Mesendoderm (in vitro differentiated cells): ENCODE data around the gene DPM2.

Experiments used
- DNase-seq: peaks from one replicate; pipeline ENCODE4 v3.0.0; 2013
- H2AK5ac ChIP-seq: 2 replicates; pipeline ENCODE4 v1.6.1; 2013; ENCODE audit warnings: low read length, inconsistent platforms
- H2BK120ac ChIP-seq: 2 replicates; pipeline ENCODE4 v1.6.1; 2013; ENCODE audit warnings: low read depth, mild to moderate bottlenecking, low read length, moderate library complexity, mixed read lengths
- H2BK15ac ChIP-seq: replicated peaks from 2 replicates; pipeline ENCODE4 v1.6.1; 2013; ENCODE audit warnings: low read depth, mild to moderate bottlenecking, moderate library complexity
- H2BK5ac ChIP-seq: 2 replicates; pipeline ENCODE4 v1.6.1; 2013; ENCODE audit warnings: low read length, inconsistent platforms
- H3K18ac ChIP-seq: 2 replicates; pipeline ENCODE4 v1.6.1; 2013; ENCODE audit warnings: mild to moderate bottlenecking, low read length, mixed read lengths
- H3K23ac ChIP-seq: one replicate; pipeline ENCODE4 v1.6.1; 2013; ENCODE audit warnings: low read length
- H3K27ac ChIP-seq: 2 replicates; pipeline ENCODE4 v1.5.1; 2013; ENCODE audit warnings: low read depth, mild to moderate bottlenecking, inconsistent platforms, low read length, moderate library complexity
- H3K27me3 ChIP-seq: 2 replicates; pipeline ENCODE4 v1.6.1; 2013; ENCODE audit warnings: low read length, control low read depth, mild to moderate bottlenecking, inconsistent platforms; ENCODE audit not compliant: insufficient read depth, poor library complexity
- H3K36me3 ChIP-seq: 2 replicates; pipeline ENCODE4 v1.6.1; 2013; ENCODE audit warnings: low read length, inconsistent platforms; ENCODE audit not compliant: control insufficient read depth, insufficient read depth
- H3K4ac ChIP-seq: one replicate; pipeline ENCODE4 v1.6.1; 2013; ENCODE audit warnings: low read depth, mild to moderate bottlenecking, low read length, moderate library complexity
- H3K4me1 ChIP-seq: 2 replicates; pipeline ENCODE4 v1.6.1; 2013; ENCODE audit warnings: low read depth, low read length, inconsistent platforms; ENCODE audit not compliant: control insufficient read depth
- H3K4me2 ChIP-seq: 2 replicates; pipeline ENCODE4 v1.6.1; 2013; ENCODE audit warnings: low read length
- H3K4me3 ChIP-seq: 2 replicates; pipeline ENCODE4 v1.5.1; 2013; ENCODE audit warnings: mild to moderate bottlenecking, low read length
- H3K56ac ChIP-seq: one replicate; pipeline ENCODE4 v1.6.1; 2013; ENCODE audit warnings: low read length
- H3K79me1 ChIP-seq: 2 replicates; pipeline ENCODE4 v1.6.1; 2013; ENCODE audit warnings: low read length, inconsistent platforms
- H3K79me2 ChIP-seq: 2 replicates; pipeline ENCODE4 v1.6.1; 2013; ENCODE audit warnings: mild to moderate bottlenecking, low read length; ENCODE audit not compliant: control insufficient read depth, insufficient read depth
- H3K9ac ChIP-seq: 2 replicates; pipeline ENCODE4 v1.6.1; 2013; ENCODE audit warnings: low read length, inconsistent platforms
- H4K5ac ChIP-seq: one replicate; pipeline ENCODE4 v1.6.1; 2013; ENCODE audit warnings: low read length
- H4K8ac ChIP-seq: one replicate; pipeline ENCODE4 v1.6.1; 2013; ENCODE audit warnings: low read depth, mild to moderate bottlenecking, control low read depth, low read length, moderate library complexity
- WGBS: extraction: QIAGEN DNeasy Blood & Tissue Kit; methylation state at CpG from one replicate; pipeline ENCODE4 v1.1.7; 2013; ENCODE audit warnings: low lambda C conversion rate, missing lambda C conversion rate; ENCODE audit not compliant: insufficient coverage; ENCODE audit errors: extremely low coverage; 5-methylcytosine and 5-hydroxymethylcytosine counted together

DPM2 gene

DNA sequence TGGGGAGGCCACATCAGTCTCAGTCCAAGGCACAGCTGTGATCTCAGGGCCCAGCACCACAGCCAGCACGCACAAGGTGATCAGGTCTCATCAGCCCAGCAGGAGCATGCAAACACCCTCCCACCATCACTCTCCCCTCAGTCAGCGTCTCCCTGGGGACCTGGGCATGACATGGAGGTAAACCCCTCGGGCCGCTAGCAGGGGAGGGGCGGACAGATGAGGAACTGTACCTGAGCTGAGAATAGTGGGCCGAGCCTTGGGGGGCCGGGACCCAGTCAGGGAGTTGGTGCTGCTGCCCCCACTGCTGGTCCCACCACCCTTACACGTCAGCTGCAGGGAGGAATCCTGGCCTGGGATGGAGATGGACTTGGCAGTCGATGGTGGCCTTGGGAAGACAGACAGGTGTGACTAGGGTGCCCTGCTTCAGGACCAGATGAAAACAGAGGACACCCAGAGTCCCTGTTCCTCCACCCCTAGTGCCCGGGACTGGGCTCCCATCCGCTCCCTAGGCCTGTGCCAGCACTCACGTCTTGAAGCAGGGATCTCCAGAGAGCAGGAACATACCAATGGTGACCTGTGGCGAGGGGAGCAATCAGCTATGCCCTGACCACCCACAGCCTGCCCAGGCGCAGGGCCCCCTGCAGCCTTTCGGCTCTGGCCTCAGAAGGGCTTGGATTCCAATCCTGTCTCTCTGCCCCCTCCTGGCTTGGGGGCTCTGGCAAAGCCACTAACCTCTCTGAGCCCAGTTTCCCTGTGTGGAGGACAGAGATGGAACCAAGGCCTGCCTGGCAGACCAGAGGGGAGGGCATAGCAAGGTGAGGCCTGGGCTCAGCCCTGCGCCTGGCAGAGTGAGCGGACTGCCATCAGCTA is 10.4 kb upstream of the DPM2 start:
- WGBS = no CpG with 5 or more reads among the region's 17 CpGs
- Histone ChIP-seq H3K23ac (no peak overlapping the region), H3K79me1 (peaks cover 3% of the 10 kb centered on the region), H3K56ac (no peak overlapping the region), H3K79me2 (no peaks in the 10 kb centered on the region), H2BK120ac (no peak overlapping the region), H3K4me2 (no peak overlapping the region), H3K4me3 (no peak overlapping the region), H3K9ac (no peak overlapping the region), H2BK15ac (no peak overlapping the region), H3K4me1 (no peaks in the 10 kb centered on the region), H2BK5ac (no peak overlapping the region), H4K5ac (no peak overlapping the region), H3K27ac (no peak overlapping the region), H3K4ac (no peak overlapping the region), H3K18ac (no peak overlapping the region), H2AK5ac (no peak overlapping the region), H3K36me3 (no peaks in the 10 kb centered on the region), H3K27me3 (no peaks in the 10 kb centered on the region), H4K8ac (no peak overlapping the region)
- DNase-seq = no peak

GRCh38 chr9:127946728-127947127 is 9.1 kb upstream of the DPM2 start:
- Histone ChIP-seq H3K4me2 (no peak overlapping the region), H3K79me2 (no peaks in the 10 kb centered on the region), H3K23ac (no peak overlapping the region), H2BK5ac (no peak overlapping the region), H3K27me3 (no peaks in the 10 kb centered on the region), H3K18ac (no peak overlapping the region), H4K5ac (no peak overlapping the region), H3K4ac (no peak overlapping the region), H3K4me1 (no peaks in the 10 kb centered on the region), H3K9ac (no peak overlapping the region), H2BK120ac (no peak overlapping the region), H4K8ac (no peak overlapping the region), H3K36me3 (peaks cover 2% of the 10 kb centered on the region), H3K27ac (no peak overlapping the region), H2BK15ac (no peak overlapping the region), H3K4me3 (no peak overlapping the region), H3K56ac (no peak overlapping the region), H2AK5ac (no peak overlapping the region), H3K79me1 (peaks cover 2% of the 10 kb centered on the region)
- no CpG with 5 or more reads among the region's 3 CpGs for WGBS
- no peak for DNase-seq

DNA sequence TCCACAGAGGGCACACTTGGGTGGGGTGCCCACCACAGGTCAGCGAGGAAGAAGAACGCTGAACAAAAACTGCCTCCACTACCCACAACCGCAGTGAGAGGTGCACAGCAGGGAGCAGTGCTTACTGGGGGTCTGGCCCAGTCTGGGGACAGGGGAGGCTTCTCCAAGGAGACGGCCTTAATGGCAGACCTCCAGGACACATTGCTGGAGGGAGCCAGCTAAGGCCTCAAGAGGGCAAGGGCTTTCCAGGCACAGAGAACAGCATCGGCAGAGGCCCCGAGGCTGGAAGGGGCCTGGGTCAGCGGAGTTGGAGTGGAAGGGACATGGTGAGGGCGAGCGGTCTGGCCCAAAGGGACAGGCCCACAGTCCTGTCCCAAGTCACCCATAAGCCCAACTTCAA is 8.3 kb upstream of the DPM2 start:
- Histone ChIP-seq H2AK5ac (no peak overlapping the region), H3K4me2 (no peak overlapping the region), H3K23ac (no peak overlapping the region), H3K79me1 (no peaks in the 10 kb centered on the region), H3K18ac (no peak overlapping the region), H3K56ac (no peak overlapping the region), H3K4me3 (no peak overlapping the region), H2BK15ac (no peak overlapping the region), H3K9ac (no peak overlapping the region), H3K27me3 (no peaks in the 10 kb centered on the region), H3K27ac (no peak overlapping the region), H4K8ac (no peak overlapping the region), H3K4me1 (no peaks in the 10 kb centered on the region), H3K4ac (no peak overlapping the region), H3K79me2 (no peaks in the 10 kb centered on the region), H2BK120ac (no peak overlapping the region), H3K36me3 (peaks cover 2% of the 10 kb centered on the region), H4K5ac (no peak overlapping the region), H2BK5ac (no peak overlapping the region)
- no peak for DNase-seq
- WGBS = no CpG with 5 or more reads among the region's 9 CpGs

GRCh38 chr9:127945338-127945737 is 7.7 kb upstream of the DPM2 start:
- Histone ChIP-seq H2BK120ac (no peak overlapping the region), H3K79me2 (no peaks in the 10 kb centered on the region), H3K4me1 (no peaks in the 10 kb centered on the region), H3K18ac (no peak overlapping the region), H3K4me2 (no peak overlapping the region), H3K36me3 (peaks cover 2% of the 10 kb centered on the region), H2AK5ac (no peak overlapping the region), H3K56ac (no peak overlapping the region), H3K9ac (no peak overlapping the region), H4K5ac (no peak overlapping the region), H3K4me3 (no peak overlapping the region), H3K4ac (no peak overlapping the region), H2BK5ac (no peak overlapping the region), H3K27ac (no peak overlapping the region), H3K23ac (no peak overlapping the region), H2BK15ac (no peak overlapping the region), H3K79me1 (no peaks in the 10 kb centered on the region), H4K8ac (no peak overlapping the region), H3K27me3 (no peaks in the 10 kb centered on the region)
- WGBS = no CpG with 5 or more reads among the region's 24 CpGs
- DNase-seq = no peak

- Histone ChIP-seq H4K8ac (no peak overlapping the region), H3K56ac (no peak overlapping the region), H3K79me2 (no peaks in the 10 kb centered on the region), H3K27ac (no peak overlapping the region), H3K23ac (no peak overlapping the region), H3K18ac (no peak overlapping the region), H2BK15ac (no peak overlapping the region), H3K4me3 (no peak overlapping the region), H2BK5ac (no peak overlapping the region), H3K36me3 (peaks cover 2% of the 10 kb centered on the region), H3K79me1 (no peaks in the 10 kb centered on the region), H2BK120ac (no peak overlapping the region), H3K4me1 (no peaks in the 10 kb centered on the region), H3K27me3 (no peaks in the 10 kb centered on the region), H3K9ac (no peak overlapping the region), H2AK5ac (no peak overlapping the region), H3K4ac (no peak overlapping the region), H4K5ac (no peak overlapping the region), H3K4me2 (no peak overlapping the region)
- no peak for DNase-seq
- no CpG with 5 or more reads among the region's 38 CpGs for WGBS
Measured at GRCh38 chr9:127944586-127945218, 7.0 kb upstream of the DPM2 start.
